Loucy (cell line): ENCODE measurements around the gene FAM163B.

Experiments
- H2AFZ ChIP-seq: fragments of 200-600 bp; sonication (generic); 2 replicates; pipeline ENCODE4 v1.6.0; 2016; ENCODE audit warnings: antibody characterized with exemption, mild to moderate bottlenecking, low read length, moderate library complexity
- H3F3A ChIP-seq: fragments of 200-600 bp; 2 replicates; pipeline ENCODE4 v1.6.0; 2016; ENCODE audit warnings: antibody characterized with exemption, low read depth, mild to moderate bottlenecking
- H3K27me3 ChIP-seq: fragments of 200-600 bp; sonication (generic); 2 replicates; pipeline ENCODE4 v1.6.1; 2014; ENCODE audit warnings: low read length, mild to moderate bottlenecking; ENCODE audit not compliant: insufficient read depth, poor library complexity, severe bottlenecking
- H3K36me3 ChIP-seq: fragments of 200-600 bp; sonication (generic); 2 replicates; pipeline ENCODE4 v1.6.1; 2016; ENCODE audit warnings: low read length; ENCODE audit not compliant: insufficient read depth
- H3K4me1 ChIP-seq: fragments of 200-600 bp; sonication (generic); 2 replicates; pipeline ENCODE4 v1.5.1; 2014; ENCODE audit warnings: low read length, mild to moderate bottlenecking; ENCODE audit not compliant: insufficient read depth, poor library complexity, severe bottlenecking
- H3K4me2 ChIP-seq: fragments of 200-600 bp; sonication (generic); 2 replicates; pipeline ENCODE4 v1.6.0; 2014; ENCODE audit warnings: antibody characterized with exemption, low read length, low read depth, mild to moderate bottlenecking; ENCODE audit not compliant: poor library complexity, severe bottlenecking
- H3K4me3 ChIP-seq: fragments of 200-600 bp; sonication (generic); 2 replicates; pipeline ENCODE4 v1.5.1; 2014; ENCODE audit warnings: low read length, mild to moderate bottlenecking, mixed read lengths; ENCODE audit not compliant: poor library complexity, severe bottlenecking
- H3K79me2 ChIP-seq: fragments of 200-600 bp; sonication (generic); 2 replicates; pipeline ENCODE4 v1.6.1; 2014; ENCODE audit warnings: low read length; ENCODE audit not compliant: insufficient read depth
- H3K9ac ChIP-seq: fragments of 200-600 bp; sonication (generic); 2 replicates; pipeline ENCODE4 v1.6.0; 2014; ENCODE audit warnings: mild to moderate bottlenecking, low read depth, low read length, moderate library complexity; ENCODE audit not compliant: poor library complexity, severe bottlenecking
- H3K9me2 ChIP-seq: fragments of 200-600 bp; sonication (generic); replicated peaks from 2 replicates; pipeline ENCODE4 v1.6.1; 2016; ENCODE audit warnings: low read depth, low read length, mixed read lengths
- H3K9me3 ChIP-seq: fragments of 200-600 bp; sonication (generic); 2 replicates; pipeline ENCODE4 v1.6.1; 2014; ENCODE audit warnings: mild to moderate bottlenecking, antibody characterized with exemption, low read length, low read depth; ENCODE audit not compliant: insufficient read depth
- H4K20me1 ChIP-seq: fragments of 200-600 bp; sonication (generic); 2 replicates; pipeline ENCODE4 v1.6.0; 2014; ENCODE audit warnings: antibody characterized with exemption, low read length, mild to moderate bottlenecking; ENCODE audit not compliant: insufficient read depth, poor library complexity, severe bottlenecking
- CTCF ChIP-seq: fragments of 200-600 bp; sonication (generic); conservative IDR thresholded peaks from 2 replicates; pipeline ENCODE4 v1.5.1; 2014; ENCODE audit warnings: mild to moderate bottlenecking, antibody characterized with exemption, low read length
- EZH2phosphoT487 ChIP-seq: fragments of 200-600 bp; IDR thresholded peaks from 2 replicates; pipeline ENCODE4 v1.6.1; 2018; ENCODE audit warnings: antibody characterized with exemption, mild to moderate bottlenecking, moderate library complexity, borderline replicate concordance

The FAM163B gene

GRCh38 chr9:133641396-133641655 is 32.1 kb upstream of the FAM163B start:
- Histone ChIP-seq H3K9me3 (no peaks in the 10 kb centered on the region), H3F3A (no peaks in the 10 kb centered on the region), H3K4me3 (no peak overlapping the region), H3K27me3 (no peaks in the 10 kb centered on the region), H3K9ac (no peak overlapping the region), H3K9me2 (no peaks in the 10 kb centered on the region), H3K4me2 (no peak overlapping the region), H2AFZ (no peak overlapping the region), H4K20me1 (no peaks in the 10 kb centered on the region), H3K79me2 (no peaks in the 10 kb centered on the region), H3K36me3 (no peaks in the 10 kb centered on the region), H3K4me1 (no peaks in the 10 kb centered on the region)
- no peak for TF ChIP-seq EZH2phosphoT487
- TF ChIP-seq CTCF = no peak

DNA sequence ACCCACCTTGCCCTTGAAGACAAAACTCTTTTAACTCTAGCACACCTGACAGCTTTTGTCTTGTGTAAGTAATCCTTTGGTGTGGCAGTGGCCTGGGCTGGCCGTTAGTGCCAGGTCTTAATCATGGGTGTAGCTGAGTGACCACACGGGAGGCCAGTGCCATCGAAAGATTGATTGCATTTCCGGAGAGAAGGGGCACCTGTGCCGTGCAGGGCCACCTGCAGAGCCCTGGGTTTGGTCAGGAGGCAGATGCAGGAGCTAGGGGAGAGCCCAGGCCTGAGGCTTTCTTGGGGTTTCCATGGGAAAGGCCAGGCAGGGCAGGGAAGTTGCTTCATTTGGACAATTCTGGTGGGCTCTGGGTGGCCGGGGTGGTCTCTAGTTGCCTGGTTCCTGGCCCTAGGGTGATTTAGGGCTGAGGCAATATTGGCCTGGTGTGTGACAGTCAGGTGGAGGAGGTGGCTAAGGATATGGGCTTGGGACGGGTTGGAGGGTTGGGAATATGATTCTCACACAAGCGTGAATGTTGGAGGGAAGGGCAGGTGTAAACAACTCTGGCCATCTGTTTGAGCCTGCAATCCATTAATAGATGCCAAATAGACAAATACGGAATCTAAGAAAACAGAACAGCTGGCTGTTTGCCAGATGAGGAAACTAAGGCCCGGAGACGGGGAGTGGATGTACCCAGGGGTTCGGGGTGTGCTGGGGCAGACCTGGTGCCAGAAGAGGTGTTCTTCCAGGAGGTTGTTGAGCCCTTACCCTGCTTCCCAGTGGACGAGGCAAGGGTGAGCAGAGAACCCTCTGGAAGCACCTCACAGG is 31.6 kb upstream of the FAM163B start:
- Histone ChIP-seq H3K79me2 (no peaks in the 10 kb centered on the region), H3K4me3 (no peak overlapping the region), H3K4me2 (no peak overlapping the region), H3F3A (no peaks in the 10 kb centered on the region), H3K9ac (no peak overlapping the region), H3K27me3 (no peaks in the 10 kb centered on the region), H2AFZ (no peak overlapping the region), H3K9me3 (no peaks in the 10 kb centered on the region), H3K4me1 (no peaks in the 10 kb centered on the region), H3K9me2 (no peaks in the 10 kb centered on the region), H3K36me3 (no peaks in the 10 kb centered on the region), H4K20me1 (no peaks in the 10 kb centered on the region)
- no peak for TF ChIP-seq CTCF
- no peak for TF ChIP-seq EZH2phosphoT487

GRCh38 chr9:133640160-133640559 is 31.0 kb upstream of the FAM163B start:
- no peaks in the 10 kb centered on the region for H3K27me3 ChIP-seq
- H3K9ac ChIP-seq = no peak overlapping the region
- no peak overlapping the region for H3K4me3 ChIP-seq
- H3K36me3 ChIP-seq = no peaks in the 10 kb centered on the region
- H3K4me1 ChIP-seq = peaks cover 1% of the 10 kb centered on the region
- no peaks in the 10 kb centered on the region for H3K79me2 ChIP-seq
- no peaks in the 10 kb centered on the region for H4K20me1 ChIP-seq
- no peak for TF ChIP-seq CTCF
- no peak for TF ChIP-seq EZH2phosphoT487
- H3K9me3 ChIP-seq = no peaks in the 10 kb centered on the region
- H3K4me2 ChIP-seq = no peak overlapping the region
- no peak overlapping the region for H2AFZ ChIP-seq
- H3F3A ChIP-seq = no peaks in the 10 kb centered on the region
- no peaks in the 10 kb centered on the region for H3K9me2 ChIP-seq
